ENCODE results near the gene EML4. TPM values are rescaled to one million over a fixed set of nuclear protein-coding genes. Genes with fewer than 3 reads are reported as not detected.
A peak's percentile ranks its signal among the peaks of the same experiment; 100 is the strongest.

Gene EML4
- total RNA-seq, 2 donors from 2014 or later = 79.2 to 82.2 TPM

- no peak for ATAC-seq (replicated peaks in 1 of 2)
- Mint-ChIP-seq H3K36me3 (ENCODE audit: insufficient read depth in 2 of 2) (peaks cover 1 to 6% of the 10 kb centered on the region in 2 donors), H3K27ac (no peak overlapping the region), H3K27me3 (ENCODE audit: low read depth) (no peaks in the 10 kb centered on the region), H3K4me3 (no peak overlapping the region), H3K4me1 (ENCODE audit: low read depth) (peaks cover 61% of the 10 kb centered on the region), H3K9me3 (no peaks in the 10 kb centered on the region)
- DNase-seq = no peak
Measured at GRCh38 chr2:42186945-42187632, 17.9 kb downstream of the EML4 start.

- peaks cover 61% of the 10 kb centered on the region for H3K4me1 Mint-ChIP-seq (ENCODE audit: low read depth)
- no peak overlapping the region for H3K4me3 Mint-ChIP-seq
Measured at GRCh38 chr2:42187886-42188285, 18.7 kb downstream of the EML4 start.

GRCh38 chr2:42189235-42189566 lies 20.0 kb downstream of the EML4 start:
- H3K4me3 Mint-ChIP-seq = no peak overlapping the region
- H3K36me3 Mint-ChIP-seq (ENCODE audit: insufficient read depth in 2 of 2) = peaks cover 1 to 4% of the 10 kb centered on the region in 2 donors
- no peaks in the 10 kb centered on the region for H3K27me3 Mint-ChIP-seq (ENCODE audit: low read depth)
- no peak overlapping the region for H3K27ac Mint-ChIP-seq
- DNase-seq (no peak), ATAC-seq (replicated peaks in 1 of 2) (no peak)
- no peaks in the 10 kb centered on the region for H3K9me3 Mint-ChIP-seq
- peaks cover 69% of the 10 kb centered on the region for H3K4me1 Mint-ChIP-seq (ENCODE audit: low read depth)

More at GRCh38 chr2:42187886-42188285, 18.7 kb downstream of the EML4 start:
- peaks cover 1 to 4% of the 10 kb centered on the region in 2 donors for H3K36me3 Mint-ChIP-seq (ENCODE audit: insufficient read depth in 2 of 2)
- no peaks in the 10 kb centered on the region for H3K27me3 Mint-ChIP-seq (ENCODE audit: low read depth)
- no peak for ATAC-seq (replicated peaks in 1 of 2)
- no peak overlapping the region for H3K27ac Mint-ChIP-seq
- DNase-seq = no peak
- no peaks in the 10 kb centered on the region for H3K9me3 Mint-ChIP-seq

DNA sequence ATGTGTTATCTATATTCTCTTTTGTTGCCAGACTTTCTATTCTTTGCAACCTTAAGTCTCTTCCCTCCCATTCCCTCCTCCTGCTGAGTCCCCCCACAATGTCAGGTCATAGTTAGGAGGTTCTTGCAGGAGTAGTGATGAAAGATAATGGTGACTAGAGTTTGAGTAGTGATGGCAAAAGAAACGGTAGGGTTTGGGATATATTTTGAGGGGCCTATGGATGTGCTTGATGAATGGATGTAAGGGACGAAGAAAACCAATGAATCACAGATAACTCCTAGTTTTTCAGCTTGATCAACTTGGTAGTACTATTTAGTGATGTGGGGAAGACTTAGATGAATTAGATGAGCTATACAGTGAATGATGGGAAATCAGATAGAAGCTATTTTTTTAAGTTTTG lies 21.0 kb downstream of the EML4 start:
- Mint-ChIP-seq H3K27me3 (ENCODE audit: low read depth) (no peaks in the 10 kb centered on the region), H3K9me3 (no peaks in the 10 kb centered on the region), H3K27ac (peak overlapping the region; percentile 1), H3K36me3 (ENCODE audit: insufficient read depth in 2 of 2) (peaks cover 1 to 4% of the 10 kb centered on the region in 2 donors), H3K4me3 (peak overlapping the region in 1 of 2 donors; percentile 0), H3K4me1 (ENCODE audit: low read depth) (peaks cover 65% of the 10 kb centered on the region)
- DNase-seq = no peak
- ATAC-seq (replicated peaks in 1 of 2) = no peak

DNA sequence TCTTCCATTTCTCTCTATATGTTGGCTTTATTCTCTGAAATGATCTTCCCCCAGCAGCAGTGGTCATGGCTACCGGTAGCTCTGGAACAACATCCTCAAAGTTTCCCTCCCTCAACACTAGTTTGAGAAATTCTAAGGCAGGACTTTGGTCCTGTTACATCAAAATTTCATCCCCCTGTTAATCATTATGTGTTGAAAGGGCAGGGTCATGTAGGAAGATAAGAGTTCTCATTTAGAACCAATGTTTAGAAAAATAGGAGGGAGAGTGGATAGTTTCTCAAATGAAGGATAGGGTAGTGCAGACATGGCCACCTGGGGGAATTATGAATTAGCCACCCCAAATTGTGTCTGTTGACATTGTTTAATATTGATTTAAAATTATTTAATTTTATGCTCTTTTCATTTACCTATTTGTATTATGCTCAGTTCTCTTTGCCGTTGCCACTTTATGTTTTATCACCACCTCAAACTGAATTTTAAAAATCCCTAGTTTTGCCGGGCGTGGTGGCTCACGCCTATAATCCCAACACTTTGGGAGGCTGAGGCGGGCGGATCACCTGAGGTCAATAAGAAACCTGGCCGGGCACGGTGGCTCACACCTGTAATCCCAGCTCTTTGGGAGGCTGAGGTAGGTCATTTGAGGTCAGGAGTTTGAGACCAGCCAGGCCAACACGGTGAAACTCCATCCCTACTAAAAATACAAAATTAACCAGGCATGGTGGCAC lies 22.3 kb downstream of the EML4 start:
- H3K9me3 Mint-ChIP-seq = no peaks in the 10 kb centered on the region
- no peaks in the 10 kb centered on the region for H3K27me3 Mint-ChIP-seq (ENCODE audit: low read depth)
- ATAC-seq (replicated peaks in 1 of 2) (no peak), DNase-seq (no peak)
- no peak overlapping the region for H3K4me3 Mint-ChIP-seq
- peaks cover 1 to 4% of the 10 kb centered on the region in 2 donors for H3K36me3 Mint-ChIP-seq (ENCODE audit: insufficient read depth in 2 of 2)
- peak overlapping the region; percentile 9 for H3K27ac Mint-ChIP-seq
- peaks cover 62% of the 10 kb centered on the region for H3K4me1 Mint-ChIP-seq (ENCODE audit: low read depth)

DNA sequence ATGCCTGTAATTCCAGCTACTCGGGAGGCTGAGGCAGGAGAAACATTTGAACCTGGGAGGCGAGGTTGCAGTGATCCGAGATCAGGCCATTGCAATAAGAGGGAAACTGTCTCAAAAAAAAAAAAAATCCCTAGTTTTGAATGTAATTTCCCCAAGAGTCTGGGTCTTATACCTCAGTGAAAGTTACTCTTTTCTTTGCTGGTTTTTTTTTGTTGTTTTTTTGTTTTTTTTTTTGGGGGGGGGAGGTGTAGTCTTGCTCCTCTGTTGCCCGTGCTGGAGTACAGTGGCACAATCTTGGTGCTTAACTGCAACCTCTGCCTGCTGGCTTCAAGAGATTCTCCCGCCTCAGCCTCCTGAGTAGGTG lies 22.8 kb downstream of the EML4 start:
- H3K36me3 Mint-ChIP-seq (ENCODE audit: insufficient read depth in 2 of 2) = peaks cover 1 to 4% of the 10 kb centered on the region in 2 donors
- H3K9me3 Mint-ChIP-seq = no peaks in the 10 kb centered on the region
- H3K27ac Mint-ChIP-seq = peak overlapping the region; percentile 82
- H3K4me1 Mint-ChIP-seq (ENCODE audit: low read depth) = peaks cover 67% of the 10 kb centered on the region
- DNase-seq (no peak), ATAC-seq (replicated peaks in 1 of 2) (no peak)
- peak overlapping the region in 1 of 2 donors; percentile 60 for H3K4me3 Mint-ChIP-seq
- no peaks in the 10 kb centered on the region for H3K27me3 Mint-ChIP-seq (ENCODE audit: low read depth)

DNA sequence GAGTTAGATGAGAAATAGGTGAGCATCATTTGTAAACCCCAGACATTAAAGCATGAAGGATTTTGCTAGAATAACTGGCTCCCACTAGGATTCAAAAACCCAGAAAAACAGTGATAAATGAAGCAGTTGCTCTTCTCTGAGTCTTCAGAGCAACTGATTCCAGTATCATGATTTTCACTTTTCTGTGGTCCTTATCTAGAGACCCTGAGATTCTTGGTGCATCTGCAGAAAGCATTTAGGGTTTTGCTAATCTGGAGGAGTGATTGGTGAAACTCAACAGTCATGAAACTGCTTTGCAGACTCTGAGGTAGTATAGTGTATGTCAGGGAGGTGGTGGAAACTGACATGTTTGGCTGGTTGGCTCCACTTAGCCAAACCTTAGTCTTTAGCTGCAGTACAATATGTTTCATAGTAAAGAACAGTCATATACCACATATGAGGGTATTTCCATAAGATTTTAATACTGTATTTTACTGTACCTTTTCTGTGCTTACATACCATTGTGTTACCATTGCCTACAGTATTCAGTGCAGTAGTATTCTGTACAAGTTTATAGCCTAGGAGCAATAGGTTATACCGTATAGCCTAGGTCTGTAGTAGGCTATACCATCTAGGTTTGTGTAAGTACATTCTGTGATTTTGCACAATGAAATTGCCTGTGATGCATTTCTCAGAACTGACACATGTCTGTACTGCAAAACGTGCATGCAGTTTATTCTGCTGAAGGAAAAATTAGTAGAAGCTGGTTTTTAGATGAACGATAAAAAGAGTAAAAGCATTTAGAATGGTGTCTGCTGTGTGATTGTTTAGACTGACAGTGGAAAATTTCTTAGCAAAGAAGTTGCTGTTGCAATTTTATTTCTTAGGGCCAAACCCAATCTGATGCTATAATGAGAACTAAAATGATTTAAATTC lies 23.8 kb downstream of the EML4 start:
- peaks cover 0 to 1% of the 10 kb centered on the region in 2 donors for H3K36me3 Mint-ChIP-seq (ENCODE audit: insufficient read depth in 2 of 2)
- no peaks in the 10 kb centered on the region for H3K9me3 Mint-ChIP-seq
- DNase-seq (peak in 1 of 2 donors; percentile 28), ATAC-seq (replicated peaks in 1 of 2) (peak; percentile 92 to 95)
- H3K27me3 Mint-ChIP-seq (ENCODE audit: low read depth) = no peaks in the 10 kb centered on the region
- H3K4me1 Mint-ChIP-seq (ENCODE audit: low read depth) = peaks cover 64% of the 10 kb centered on the region
- H3K27ac Mint-ChIP-seq = peak overlapping the region; percentile 82
- peak overlapping the region; percentile 29 to 60 for H3K4me3 Mint-ChIP-seq

GRCh38 chr2:42193722-42194187 lies 24.6 kb downstream of the EML4 start:
- Mint-ChIP-seq H3K4me3 (peak overlapping the region in 1 of 2 donors; percentile 60), H3K4me1 (ENCODE audit: low read depth) (peaks cover 72% of the 10 kb centered on the region), H3K9me3 (no peaks in the 10 kb centered on the region), H3K36me3 (ENCODE audit: insufficient read depth in 2 of 2) (no peaks in the 10 kb centered on the region), H3K27me3 (ENCODE audit: low read depth) (no peaks in the 10 kb centered on the region), H3K27ac (peak overlapping the region; percentile 82)
- ATAC-seq (replicated peaks in 1 of 2) = no peak
- DNase-seq = no peak

GRCh38 chr2:42194428-42194827 lies 25.3 kb downstream of the EML4 start:
- Mint-ChIP-seq H3K27me3 (ENCODE audit: low read depth) (no peaks in the 10 kb centered on the region), H3K36me3 (ENCODE audit: insufficient read depth in 2 of 2) (no peaks in the 10 kb centered on the region), H3K4me3 (peak overlapping the region in 1 of 2 donors; percentile 72), H3K27ac (peak overlapping the region; percentile 69), H3K4me1 (ENCODE audit: low read depth) (peaks cover 79% of the 10 kb centered on the region), H3K9me3 (peaks cover 0 to 1% of the 10 kb centered on the region in 2 donors)
- no peak for ATAC-seq (replicated peaks in 1 of 2)
- no peak for DNase-seq

GRCh38 chr2:42195559-42195958 lies 26.4 kb downstream of the EML4 start:
- Mint-ChIP-seq H3K36me3 (ENCODE audit: insufficient read depth in 2 of 2) (no peaks in the 10 kb centered on the region), H3K4me1 (ENCODE audit: low read depth) (peaks cover 72% of the 10 kb centered on the region), H3K9me3 (peaks cover 0 to 2% of the 10 kb centered on the region in 2 donors), H3K27me3 (ENCODE audit: low read depth) (no peaks in the 10 kb centered on the region), H3K27ac (peak overlapping the region; percentile 13), H3K4me3 (no peak overlapping the region)
- DNase-seq (no peak), ATAC-seq (replicated peaks in 1 of 2) (no peak)

DNA sequence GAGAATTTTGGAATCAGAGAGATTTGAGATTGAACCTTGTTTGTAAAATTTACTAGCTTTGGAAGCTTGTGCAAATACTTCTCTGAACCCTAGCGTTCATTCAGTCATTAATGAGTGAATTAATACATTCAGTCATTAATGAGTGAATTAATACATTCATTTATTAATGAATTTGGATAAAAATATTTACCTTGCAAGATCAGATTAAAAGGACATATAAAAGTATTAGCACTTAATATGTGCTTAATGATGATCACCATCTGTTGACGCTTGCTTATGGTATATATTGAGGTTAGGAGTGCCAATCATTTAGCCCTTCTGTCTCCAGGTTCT lies 26.9 kb downstream of the EML4 start:
- no peak for ATAC-seq (replicated peaks in 1 of 2)
- Mint-ChIP-seq H3K9me3 (peaks cover 0 to 2% of the 10 kb centered on the region in 2 donors), H3K36me3 (ENCODE audit: insufficient read depth in 2 of 2) (no peaks in the 10 kb centered on the region), H3K4me3 (peak overlapping the region in 1 of 2 donors; percentile 0), H3K27ac (peak overlapping the region; percentile 25), H3K27me3 (ENCODE audit: low read depth) (no peaks in the 10 kb centered on the region), H3K4me1 (ENCODE audit: low read depth) (peaks cover 69% of the 10 kb centered on the region)
- DNase-seq = no peak

DNA sequence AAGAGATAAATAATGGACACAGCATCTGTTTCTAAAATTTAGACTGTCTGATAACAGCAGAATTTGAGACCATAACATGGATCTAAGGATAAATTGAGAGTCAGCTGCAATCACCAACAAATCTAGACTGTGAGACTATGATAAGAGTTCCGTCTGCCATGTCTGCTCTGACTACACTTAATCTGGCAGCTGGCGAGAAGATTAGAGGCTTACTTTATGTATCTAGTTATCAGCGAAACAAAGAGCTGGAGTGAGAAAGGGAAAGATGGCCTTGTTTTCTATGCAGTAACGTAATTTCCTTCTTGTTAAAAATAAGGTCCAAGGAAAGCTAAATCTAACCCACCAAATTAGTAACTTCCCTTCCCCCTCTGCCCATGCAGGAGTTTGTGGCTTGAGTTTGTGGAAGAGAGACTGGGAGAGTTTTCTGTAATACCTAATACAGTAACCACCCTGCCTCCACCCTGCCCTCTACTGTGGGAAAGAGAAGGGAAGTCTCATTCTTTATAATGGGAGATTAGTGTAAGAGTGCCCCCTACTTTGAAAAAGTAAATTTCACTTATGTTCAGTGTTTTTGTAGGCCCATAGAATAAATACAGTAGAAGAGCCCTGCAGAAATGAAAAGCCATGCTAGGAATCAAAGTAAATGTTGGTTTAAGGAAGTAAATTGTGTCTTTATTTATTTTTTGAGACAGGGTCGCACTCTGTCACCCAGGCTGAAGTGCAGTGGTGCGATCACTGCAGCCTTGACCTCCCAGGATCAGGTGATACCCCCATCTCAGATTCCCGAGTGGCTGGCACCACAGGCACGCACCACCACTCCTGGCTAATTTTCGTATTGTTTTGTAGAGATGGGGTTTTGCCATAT lies 27.5 kb downstream of the EML4 start:
- H3K36me3 Mint-ChIP-seq (ENCODE audit: insufficient read depth in 2 of 2) = no peaks in the 10 kb centered on the region
- H3K4me3 Mint-ChIP-seq = peak overlapping the region in 1 of 2 donors; percentile 0
- H3K27ac Mint-ChIP-seq = peak overlapping the region; percentile 25
- H3K27me3 Mint-ChIP-seq (ENCODE audit: low read depth) = no peaks in the 10 kb centered on the region
- peak; percentile 39 to 59 for ATAC-seq (replicated peaks in 1 of 2)
- peaks cover 0 to 2% of the 10 kb centered on the region in 2 donors for H3K9me3 Mint-ChIP-seq
- H3K4me1 Mint-ChIP-seq (ENCODE audit: low read depth) = peaks cover 63% of the 10 kb centered on the region
- peak in 1 of 2 donors; percentile 8 for DNase-seq

Measured in activated T-cell treated with anti-CD3 and anti-CD28 coated beads, Interleukin-2, amount 50 U/mL, for 72 hours (primary cell).